NCI-H1694 treated with DMSO at 0.1 percent for 48 hours (cell line): Measurements from ENCODE around the gene LRRC9.
"Not testable (repeated sequence)": the region's sequence is repeated elsewhere in the genome, so short reads cannot be mapped to it uniquely, and the experiment has no call there.

ENCODE experiments used
- DNase-seq: peaks from one replicate; lab custom pipeline; 2025; lab: John Stamatoyannopoulos, UW

LRRC9 gene

GRCh38 chr14:60064491-60065072, 144.6 kb downstream of the LRRC9 start:
- peak; percentile 74 for DNase-seq

GRCh38 chr14:60067882-60068281, 147.9 kb downstream of the LRRC9 start:
- DNase-seq, result no peak

GRCh38 chr14:60079723-60080122, 159.8 kb downstream of the LRRC9 start:
- DNase-seq, result no peak

- DNase-seq, result no peak
Observed at GRCh38 chr14:60085085-60085484, 165.1 kb downstream of the LRRC9 start.

- no peak for DNase-seq
Observed at GRCh38 chr14:60085693-60086092, 165.7 kb downstream of the LRRC9 start.

GRCh38 chr14:60087668-60088067, 167.7 kb downstream of the LRRC9 start:
- DNase-seq, result peak; percentile 26

- DNase-seq, result no peak
Observed at GRCh38 chr14:60089221-60089620, 169.3 kb downstream of the LRRC9 start.

GRCh38 chr14:60090864-60091519, 171.0 kb downstream of the LRRC9 start:
- DNase-seq, result peak; percentile 65

- peak; percentile 99 for DNase-seq
Observed at GRCh38 chr14:60091550-60092525, 171.9 kb downstream of the LRRC9 start, which contains the start of gene PCNX4. TSS of gene PCNX4 (plus strand) at chr14:60091923. CDS start at chr14:60107639, 15,716 bp downstream.

- DNase-seq, result peak; percentile 65
Observed at GRCh38 chr14:60092526-60092920, 172.6 kb downstream of the LRRC9 start.

GRCh38 chr14:60093080-60093479, 173.1 kb downstream of the LRRC9 start:
- no peak for DNase-seq

GRCh38 chr14:60093606-60094005, 173.7 kb downstream of the LRRC9 start:
- DNase-seq, result no peak

- DNase-seq, result no peak
Observed at GRCh38 chr14:60094306-60094897, 174.5 kb downstream of the LRRC9 start.

GRCh38 chr14:60095231-60095630, 175.3 kb downstream of the LRRC9 start:
- DNase-seq, result no peak

- no peak for DNase-seq
Observed at GRCh38 chr14:60095781-60096450, 176.0 kb downstream of the LRRC9 start.

GRCh38 chr14:60097974-60098373, 178.0 kb downstream of the LRRC9 start:
- DNase-seq, result no peak

GRCh38 chr14:60099855-60100254, 179.9 kb downstream of the LRRC9 start:
- DNase-seq, result not testable (repeated sequence)

- no peak for DNase-seq
Observed at GRCh38 chr14:60101786-60102185, 181.8 kb downstream of the LRRC9 start.

GRCh38 chr14:60102389-60102788, 182.4 kb downstream of the LRRC9 start:
- no peak for DNase-seq

GRCh38 chr14:60106339-60106738, 186.4 kb downstream of the LRRC9 start:
- DNase-seq, result no peak

GRCh38 chr14:60107477-60107876, 187.5 kb downstream of the LRRC9 start:
- no peak for DNase-seq

- DNase-seq, result no peak
Observed at GRCh38 chr14:60111732-60112131, 191.8 kb downstream of the LRRC9 start.
